ENCODE data around the gene EIPR1. TPM values are rescaled to one million over a fixed set of nuclear protein-coding genes. Genes with fewer than 3 reads are reported as not detected.
A peak's percentile ranks its signal among the peaks of the same experiment; 100 is the strongest.
"Not testable (repeated sequence)": the region's sequence is repeated elsewhere in the genome, so short reads cannot be mapped to it uniquely, and the experiment has no call there.

The EIPR1 gene
- total RNA-seq, 2 experiments from 2014 or later = 33.6 to 35.1 TPM

DNA sequence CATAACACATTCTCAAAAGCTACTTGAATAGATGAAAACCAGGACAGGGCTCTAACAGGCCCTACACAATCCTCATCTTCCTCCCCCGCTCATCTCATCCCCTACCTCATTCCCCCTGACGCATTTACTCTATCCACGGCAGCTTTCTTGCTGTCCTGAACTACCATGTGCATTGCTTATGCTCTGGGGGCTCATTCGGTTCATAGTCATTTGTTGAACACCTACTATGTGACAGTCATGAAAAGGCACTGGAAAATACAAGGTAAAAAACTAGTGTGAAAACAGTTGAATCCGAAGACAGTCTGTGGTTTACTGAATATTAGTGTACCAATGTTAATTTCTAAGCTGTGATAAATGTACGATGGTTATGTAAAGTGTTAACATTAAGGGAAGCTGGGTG lies 797 bp downstream of the EIPR1 start:
- H3K4me3 Mint-ChIP-seq = peak overlapping the region; percentile 97
- intact Hi-C loops (cut with micrococcal nuclease) = loop anchor here (1.0 kb wide), 6 partner anchors 85 to 764 kb away; partner anchors contain the start of genes RNASEH1 and RPS7
- peaks cover 37% of the 10 kb centered on the region for H3K4me1 Mint-ChIP-seq (ENCODE audit: low read depth)
- peaks cover 2% of the 10 kb centered on the region for H3K36me3 Mint-ChIP-seq (ENCODE audit: low read depth)
- no peaks in the 10 kb centered on the region for H3K27me3 Mint-ChIP-seq (ENCODE audit: low read depth)
- CTCF ChIA-PET = no interaction called here
- H3K9me3 Mint-ChIP-seq = no peaks in the 10 kb centered on the region
- no peak for DNase-seq
- peak overlapping the region; percentile 94 for H3K27ac Mint-ChIP-seq

DNA sequence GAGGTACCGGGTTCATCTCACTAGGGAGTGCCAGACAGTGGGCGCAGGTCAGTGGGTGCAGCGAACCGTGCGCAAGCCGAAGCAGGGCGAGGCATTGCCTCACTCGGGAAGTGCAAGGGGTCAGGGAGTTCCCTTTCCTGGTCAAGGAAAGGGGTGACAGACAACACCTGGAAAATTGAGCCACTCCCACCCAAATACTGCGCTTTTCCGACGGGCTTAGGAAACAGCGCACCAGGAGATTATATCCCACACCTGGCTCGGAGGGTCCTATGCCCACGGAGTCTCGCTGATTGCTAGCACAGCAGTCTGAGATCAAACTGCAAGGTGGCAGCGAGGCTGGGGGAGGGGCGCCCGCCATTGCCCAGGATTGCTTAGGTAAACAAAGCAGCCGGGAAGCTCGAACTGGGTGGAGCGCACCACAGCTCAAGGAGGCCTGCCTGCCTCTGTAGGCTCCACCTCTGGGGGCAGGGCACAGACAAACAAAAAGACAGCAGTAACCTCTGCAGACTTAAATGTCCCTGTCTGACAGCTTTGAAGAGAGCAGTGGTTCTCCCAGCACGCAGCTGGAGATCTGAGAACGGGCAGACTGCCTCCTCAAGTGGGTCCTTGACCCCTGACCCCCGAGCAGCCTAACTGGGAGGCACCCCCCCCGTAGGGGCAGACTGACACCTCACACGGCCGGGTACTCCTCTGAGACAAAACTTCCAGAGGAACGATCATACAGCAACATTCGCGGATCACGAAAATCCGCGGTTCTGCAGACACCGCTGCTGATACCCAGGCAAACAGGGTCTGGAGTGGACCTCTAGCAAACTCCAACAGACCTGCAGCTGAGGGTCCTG lies 8.1 kb downstream of the EIPR1 start:
- peaks cover 22% of the 10 kb centered on the region for H3K4me1 Mint-ChIP-seq (ENCODE audit: low read depth)
- H3K27me3 Mint-ChIP-seq (ENCODE audit: low read depth); CTCF ChIA-PET; H3K9me3 Mint-ChIP-seq; intact Hi-C loops (cut with micrococcal nuclease); H3K27ac Mint-ChIP-seq; H3K4me3 Mint-ChIP-seq; DNase-seq: not testable (repeated sequence)
- H3K36me3 Mint-ChIP-seq (ENCODE audit: low read depth) = peaks cover 11% of the 10 kb centered on the region

DNA sequence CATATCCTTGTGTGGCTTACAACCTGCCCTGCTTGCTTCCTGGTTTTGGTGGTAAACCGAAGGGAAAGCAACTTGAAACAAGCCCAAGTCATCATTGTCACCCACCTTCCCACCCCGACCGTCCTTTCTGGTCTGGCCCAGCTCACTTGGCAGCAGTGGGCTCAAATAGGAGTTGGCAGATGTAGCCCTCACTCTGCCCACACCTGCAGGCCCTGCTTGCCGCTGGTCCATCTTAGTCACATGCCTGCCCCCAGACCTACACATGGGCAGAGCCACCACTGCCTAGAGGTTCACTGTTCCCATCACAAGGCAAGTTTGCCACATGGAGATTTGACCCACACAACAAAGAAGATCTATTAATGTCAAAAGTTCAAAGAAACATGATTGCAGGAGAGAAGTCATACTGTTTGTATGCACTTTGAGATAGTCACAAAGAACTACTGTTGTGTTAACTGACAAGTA lies 9.3 kb downstream of the EIPR1 start:
- CTCF ChIA-PET = no interaction called here
- Mint-ChIP-seq H3K4me3 (no peak overlapping the region), H3K27ac (no peak overlapping the region), H3K36me3 (ENCODE audit: low read depth) (peaks cover 12% of the 10 kb centered on the region), H3K4me1 (ENCODE audit: low read depth) (peaks cover 22% of the 10 kb centered on the region), H3K27me3 (ENCODE audit: low read depth) (no peaks in the 10 kb centered on the region), H3K9me3 (no peaks in the 10 kb centered on the region)
- no peak for DNase-seq
- intact Hi-C loops (cut with micrococcal nuclease) = no loop called here

DNA sequence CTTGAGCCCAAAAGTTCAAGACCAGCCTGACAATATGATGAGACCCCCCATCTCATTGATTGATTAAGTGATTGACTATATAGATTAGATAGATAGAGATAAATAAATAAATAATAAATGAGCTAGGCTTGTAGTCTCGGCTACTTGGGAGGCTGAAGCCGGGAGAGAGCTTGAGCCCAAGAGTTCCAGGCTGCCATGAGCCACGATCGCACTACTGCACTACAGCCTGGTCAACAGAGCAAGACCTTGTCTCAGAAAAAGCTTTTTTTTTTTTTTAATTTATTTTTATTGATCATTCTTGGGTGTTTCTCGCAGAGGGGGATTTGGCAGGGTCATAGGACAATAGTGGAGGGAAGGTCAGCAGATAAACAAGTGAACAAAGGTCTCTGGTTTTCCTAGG lies 12.4 kb downstream of the EIPR1 start:
- Mint-ChIP-seq H3K27ac (no peak overlapping the region), H3K27me3 (ENCODE audit: low read depth) (no peaks in the 10 kb centered on the region), H3K4me3 (no peak overlapping the region), H3K36me3 (ENCODE audit: low read depth) (peaks cover 12% of the 10 kb centered on the region), H3K4me1 (ENCODE audit: low read depth) (peaks cover 38% of the 10 kb centered on the region), H3K9me3 (no peaks in the 10 kb centered on the region)
- intact Hi-C loops (cut with micrococcal nuclease) = no loop called here
- CTCF ChIA-PET = interaction anchor here (0.6 kb wide), 1 partner anchor 257 kb away, joined by 6 read pairs; no protein-coding TSS in a partner anchor
- DNase-seq = no peak

DNA sequence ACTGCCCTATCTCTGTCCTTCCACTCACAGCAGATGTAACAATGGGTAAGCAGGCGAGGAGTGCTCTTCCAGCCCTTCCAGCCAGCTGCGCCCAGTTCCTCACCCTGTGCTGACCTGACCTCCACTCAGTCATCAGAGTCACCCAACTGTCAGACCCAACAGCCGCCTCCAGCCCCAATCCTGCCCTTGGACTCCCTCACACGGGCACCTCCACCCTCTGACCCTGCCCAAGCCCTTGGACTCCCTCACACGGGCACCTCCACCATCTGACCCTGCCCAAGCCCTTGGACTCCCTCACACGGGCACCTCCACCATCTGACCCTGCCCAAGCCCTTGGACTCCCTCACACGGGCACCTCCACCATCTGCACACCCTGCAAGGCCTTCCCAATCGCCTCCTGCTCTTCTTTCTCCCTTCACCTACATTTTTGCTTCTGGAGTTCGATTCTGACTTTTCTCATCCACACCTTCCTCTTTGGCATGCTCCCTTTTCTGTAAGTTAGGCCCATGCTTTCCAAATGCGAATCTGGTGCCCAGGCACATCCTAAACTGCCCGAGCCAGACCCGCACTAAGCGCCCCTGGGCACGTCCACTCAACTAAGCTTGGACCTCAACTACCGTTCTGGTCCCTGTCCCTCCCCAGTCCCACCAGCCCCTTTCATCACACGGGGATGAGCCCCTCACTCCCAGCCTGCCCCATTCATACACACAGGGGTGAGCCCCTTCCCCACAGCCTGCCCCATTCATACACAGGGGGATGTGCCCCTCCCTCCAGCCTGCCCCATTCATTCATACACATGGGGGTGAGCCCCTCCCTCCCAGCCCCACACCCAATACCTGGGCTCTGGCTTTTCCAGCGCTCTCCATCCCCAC lies 15.9 kb downstream of the EIPR1 start:
- no peak for DNase-seq
- Mint-ChIP-seq H3K36me3 (ENCODE audit: low read depth) (peaks cover 7% of the 10 kb centered on the region), H3K27ac (no peak overlapping the region), H3K27me3 (ENCODE audit: low read depth) (no peaks in the 10 kb centered on the region), H3K4me3 (no peak overlapping the region), H3K4me1 (ENCODE audit: low read depth) (peaks cover 38% of the 10 kb centered on the region), H3K9me3 (no peaks in the 10 kb centered on the region)
- intact Hi-C loops (cut with micrococcal nuclease) = no loop called here
- CTCF ChIA-PET = no interaction called here

DNA sequence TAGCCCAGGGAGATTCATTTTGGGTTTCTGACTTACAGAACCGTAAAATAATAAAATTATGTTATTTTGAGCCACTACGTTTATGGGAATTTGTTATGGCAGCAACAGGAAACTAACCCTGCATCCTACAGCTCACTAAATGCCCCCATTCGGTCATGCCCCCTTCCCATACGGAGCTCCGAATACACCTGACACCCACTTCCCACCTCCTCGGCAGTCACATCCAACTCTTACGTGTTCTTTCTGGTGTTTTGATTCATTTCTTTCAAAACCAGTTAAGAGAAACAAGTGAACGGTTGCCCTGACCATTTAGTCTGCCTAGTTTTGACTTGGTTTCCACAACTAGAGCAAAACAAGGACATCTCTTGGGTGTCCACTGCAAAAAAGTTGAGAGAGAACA lies 19.7 kb downstream of the EIPR1 start:
- Mint-ChIP-seq H3K27me3 (ENCODE audit: low read depth) (no peaks in the 10 kb centered on the region), H3K9me3 (peaks cover 2% of the 10 kb centered on the region), H3K4me3 (no peak overlapping the region), H3K27ac (no peak overlapping the region), H3K36me3 (ENCODE audit: low read depth) (peaks cover 21% of the 10 kb centered on the region), H3K4me1 (ENCODE audit: low read depth) (peaks cover 26% of the 10 kb centered on the region)
- DNase-seq = no peak
- CTCF ChIA-PET = interaction anchor here (0.8 kb wide), 1 partner anchor 221 kb away, joined by 3 read pairs; no protein-coding TSS in a partner anchor
- intact Hi-C loops (cut with micrococcal nuclease) = no loop called here

DNA sequence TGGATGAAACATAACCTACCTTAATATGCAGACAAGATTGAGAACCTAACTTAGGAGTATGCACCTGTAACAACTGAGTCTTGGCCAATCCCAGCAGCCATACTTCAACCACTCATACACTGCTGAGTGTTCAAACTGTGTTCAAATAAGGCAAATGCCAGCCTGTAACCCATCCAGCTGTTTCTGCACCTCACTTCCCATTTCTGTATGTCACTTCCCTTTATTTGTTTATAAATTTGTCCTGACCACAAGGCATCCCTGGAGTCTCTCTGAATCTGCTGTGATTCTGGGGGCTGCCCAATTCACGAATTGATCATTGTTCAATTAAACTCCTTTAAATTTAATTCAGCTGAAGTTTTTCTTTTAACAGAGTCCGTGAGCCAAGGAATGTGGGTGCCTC lies 20.2 kb downstream of the EIPR1 start:
- DNase-seq; H3K4me3 Mint-ChIP-seq; CTCF ChIA-PET; H3K27me3 Mint-ChIP-seq (ENCODE audit: low read depth); intact Hi-C loops (cut with micrococcal nuclease); H3K27ac Mint-ChIP-seq; H3K9me3 Mint-ChIP-seq: not testable (repeated sequence)
- Mint-ChIP-seq H3K36me3 (ENCODE audit: low read depth) (peaks cover 26% of the 10 kb centered on the region), H3K4me1 (ENCODE audit: low read depth) (peaks cover 23% of the 10 kb centered on the region)

DNA sequence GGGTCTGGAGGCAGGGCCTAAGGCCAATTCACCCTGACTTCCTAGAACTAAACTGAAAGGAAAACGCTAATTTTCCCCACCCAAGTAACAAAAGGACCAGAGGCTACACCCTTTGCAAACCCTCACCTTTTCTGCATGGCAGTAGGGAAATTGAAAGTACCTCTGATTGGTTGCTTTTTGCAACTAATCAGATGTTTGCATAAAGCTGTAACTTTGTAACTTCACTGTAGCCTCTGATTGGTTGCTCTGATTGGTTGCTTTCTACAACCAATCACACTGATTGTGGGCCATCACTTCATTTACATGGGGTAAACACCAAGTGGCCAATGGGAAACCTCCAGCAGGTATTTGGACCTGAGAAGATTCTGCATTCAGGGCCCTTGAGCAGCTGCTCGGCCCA lies 20.8 kb downstream of the EIPR1 start:
- no peak for DNase-seq
- no peaks in the 10 kb centered on the region for H3K27me3 Mint-ChIP-seq (ENCODE audit: low read depth)
- H3K4me3 Mint-ChIP-seq = no peak overlapping the region
- no peak overlapping the region for H3K27ac Mint-ChIP-seq
- CTCF ChIA-PET = no interaction called here
- peaks cover 30% of the 10 kb centered on the region for H3K36me3 Mint-ChIP-seq (ENCODE audit: low read depth)
- peaks cover 5% of the 10 kb centered on the region for H3K9me3 Mint-ChIP-seq
- H3K4me1 Mint-ChIP-seq (ENCODE audit: low read depth) = peaks cover 18% of the 10 kb centered on the region
- intact Hi-C loops (cut with micrococcal nuclease) = no loop called here

DNA sequence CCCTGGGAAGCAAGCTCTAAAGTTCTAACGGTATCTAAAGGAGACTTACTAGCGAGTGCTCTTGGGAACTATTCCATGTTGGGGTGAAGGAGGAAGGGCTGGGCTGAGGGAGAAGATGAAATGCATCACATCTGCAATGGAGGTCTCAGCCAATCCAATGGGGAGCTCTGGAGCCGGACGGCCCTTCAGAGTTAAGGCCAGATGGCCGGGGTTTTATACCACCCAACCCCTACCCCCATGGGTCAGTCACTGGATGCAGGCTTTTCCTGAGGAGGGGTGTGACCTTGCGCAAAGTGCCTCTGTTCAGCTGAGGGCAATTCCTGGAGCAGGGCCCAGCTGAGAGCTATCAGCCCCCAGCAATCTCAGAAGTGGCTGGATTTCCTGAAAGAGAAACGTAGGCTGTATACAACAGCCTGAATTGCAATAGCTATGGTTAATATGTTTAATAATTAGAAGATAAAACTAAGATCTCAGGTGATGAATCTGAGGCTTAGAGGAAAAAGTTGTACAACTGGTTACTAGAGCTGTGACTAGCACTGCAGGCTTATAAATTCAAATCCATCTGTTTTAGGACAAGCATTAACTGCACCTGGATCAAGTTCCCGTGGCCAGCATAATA lies 21.6 kb downstream of the EIPR1 start:
- no peak overlapping the region for H3K4me3 Mint-ChIP-seq
- H3K9me3 Mint-ChIP-seq = peaks cover 5% of the 10 kb centered on the region
- peaks cover 16% of the 10 kb centered on the region for H3K4me1 Mint-ChIP-seq (ENCODE audit: low read depth)
- CTCF ChIA-PET = no interaction called here
- DNase-seq = no peak
- H3K36me3 Mint-ChIP-seq (ENCODE audit: low read depth) = peaks cover 37% of the 10 kb centered on the region
- no peaks in the 10 kb centered on the region for H3K27me3 Mint-ChIP-seq (ENCODE audit: low read depth)
- no peak overlapping the region for H3K27ac Mint-ChIP-seq
- intact Hi-C loops (cut with micrococcal nuclease) = no loop called here

DNA sequence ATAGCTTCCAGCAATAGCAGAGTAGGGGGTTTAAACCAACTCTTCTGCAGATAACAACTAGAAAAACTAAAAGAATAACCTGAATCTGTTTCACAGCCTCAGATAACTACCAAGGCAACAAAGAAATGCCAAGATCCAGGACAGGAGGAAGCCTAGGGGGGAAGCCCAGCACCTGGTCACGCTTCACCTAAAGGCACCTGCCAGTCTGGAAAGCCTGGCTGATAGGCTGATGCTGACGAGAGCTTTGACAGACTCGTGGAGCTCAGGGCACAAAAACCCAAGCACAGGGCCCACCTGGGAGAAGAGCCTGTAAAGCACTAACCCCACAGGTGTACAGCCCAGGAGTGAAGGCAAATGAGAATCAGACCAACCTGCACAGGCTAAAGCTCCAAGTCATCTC lies 22.6 kb downstream of the EIPR1 start:
- Mint-ChIP-seq H3K36me3 (ENCODE audit: low read depth) (peaks cover 46% of the 10 kb centered on the region), H3K9me3 (peaks cover 12% of the 10 kb centered on the region), H3K27me3 (ENCODE audit: low read depth) (no peaks in the 10 kb centered on the region), H3K4me3 (no peak overlapping the region), H3K27ac (no peak overlapping the region), H3K4me1 (ENCODE audit: low read depth) (peaks cover 13% of the 10 kb centered on the region)
- no peak for DNase-seq
- intact Hi-C loops (cut with micrococcal nuclease) = no loop called here
- CTCF ChIA-PET = no interaction called here

DNA sequence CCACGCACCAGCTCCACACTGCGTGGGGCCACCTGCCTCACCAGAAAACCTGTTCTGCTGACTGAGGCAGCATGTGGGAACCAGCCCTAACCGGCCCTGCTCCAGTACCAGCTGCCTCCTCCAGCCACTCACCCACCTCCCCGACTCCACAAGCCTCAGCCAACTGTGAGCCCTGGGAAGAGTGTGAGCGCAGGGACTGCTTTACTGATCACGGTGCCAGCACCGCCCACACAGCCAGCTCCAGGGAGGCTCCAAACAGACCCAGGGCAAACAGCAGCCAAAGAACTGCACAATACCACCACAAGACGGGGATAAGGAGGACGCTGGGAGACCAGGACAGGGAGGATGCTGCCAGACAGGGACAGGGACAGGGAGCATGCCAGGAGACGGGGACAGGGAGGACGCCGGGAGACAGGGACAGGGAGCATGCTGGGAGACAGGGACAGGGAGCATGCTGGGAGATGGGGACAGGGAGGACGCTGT lies 28.4 kb downstream of the EIPR1 start:
- CTCF ChIA-PET = no interaction called here
- Mint-ChIP-seq H3K4me3 (no peak overlapping the region), H3K4me1 (ENCODE audit: low read depth) (no peaks in the 10 kb centered on the region), H3K9me3 (peaks cover 14% of the 10 kb centered on the region), H3K36me3 (ENCODE audit: low read depth) (peaks cover 59% of the 10 kb centered on the region), H3K27me3 (ENCODE audit: low read depth) (no peaks in the 10 kb centered on the region), H3K27ac (no peak overlapping the region)
- DNase-seq = no peak
- intact Hi-C loops (cut with micrococcal nuclease) = no loop called here

DNA sequence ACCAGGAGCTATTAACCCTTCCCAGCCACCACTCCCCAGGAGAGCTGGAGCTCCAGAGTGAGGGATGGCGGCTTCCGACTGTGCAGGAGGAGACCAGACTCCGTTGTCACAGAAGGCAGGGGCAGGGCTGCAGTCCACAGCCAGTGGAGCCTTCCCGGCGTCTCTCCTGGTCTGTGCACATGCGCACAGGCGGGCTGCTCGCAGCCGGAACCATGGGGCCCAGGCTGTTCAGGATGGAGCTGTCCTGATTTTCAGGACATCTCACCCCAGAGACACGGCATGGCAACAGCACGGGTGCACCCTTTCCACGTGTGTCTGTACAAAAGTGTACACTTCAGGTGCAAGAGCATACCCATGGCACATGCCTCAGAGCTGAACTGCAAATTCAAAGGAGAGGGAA lies 28.9 kb downstream of the EIPR1 start:
- H3K27ac Mint-ChIP-seq = no peak overlapping the region
- peaks cover 54% of the 10 kb centered on the region for H3K36me3 Mint-ChIP-seq (ENCODE audit: low read depth)
- CTCF ChIA-PET = no interaction called here
- H3K9me3 Mint-ChIP-seq = peaks cover 14% of the 10 kb centered on the region
- intact Hi-C loops (cut with micrococcal nuclease) = no loop called here
- H3K4me1 Mint-ChIP-seq (ENCODE audit: low read depth) = no peaks in the 10 kb centered on the region
- no peaks in the 10 kb centered on the region for H3K27me3 Mint-ChIP-seq (ENCODE audit: low read depth)
- no peak for DNase-seq
- no peak overlapping the region for H3K4me3 Mint-ChIP-seq
